HepG2 (cell line): Measurements from ENCODE around the gene CCDC88C. TPM values are rescaled to one million over a fixed set of nuclear protein-coding genes. Genes with fewer than 3 reads are reported as not detected.

Experiments used
- ATAC-seq: fragments of 200-7000 bp; cut with Tn5 transposase; 3 replicates; pipeline ENCODE4 v1.9.1; 2020; ENCODE audit warnings: mild to moderate bottlenecking, moderate library complexity
- BruUV-seq: library from RNA; stranded (reverse); fragments of 400-500 nt; replicated peaks from 2 replicates; lab custom pipeline; 2021; lab: Mats Ljungman, UMichigan
- CTCF ChIA-PET: fragments of 300-600 bp; formaldehyde crosslinking; extraction: SDS; loops from one replicate; lab custom pipeline; 2021; ENCODE audit warnings: low total read pairs, inconsistent platforms, low intra/inter-chr PET ratio; lab: Yijun Ruan, JAX
- POLR2A ChIA-PET: fragments of 350-600 bp; sonication (Branson Sonifier 250); formaldehyde crosslinking; loops from one replicate; lab custom pipeline; 2020; ENCODE audit warnings: antibody characterized with exemption, inconsistent platforms; lab: Yijun Ruan, JAX
- DNase-seq: peaks from one replicate; pipeline ENCODE4 v3.0.0-alpha.2; 2015; ENCODE audit warnings: low spot score
- FAIRE-seq: peaks from 3 replicates; lab custom pipeline; 2011; peaks lifted over from hg19 to GRCh38; lab: Jason Lieb, UNC
- H2AFZ ChIP-seq: one replicate; pipeline ENCODE4 v1.6.1; 2011; ENCODE audit warnings: low read length, inconsistent platforms
- H3K27ac ChIP-seq: fragments of 300-600 bp; 3 replicates; pipeline ENCODE4 v1.8.0; 2011; ENCODE audit warnings: mixed run types, mild to moderate bottlenecking, mixed read lengths, low read length, inconsistent platforms; ENCODE audit not compliant: insufficient read depth; ENCODE audit errors: extremely low read length
- H3K27me3 ChIP-seq, 2 experiments: fragments of 200-600 bp in 1 of 2; 2 replicates in 1 of 2; 3 replicates in 1 of 2; pipeline versions ENCODE4 v1.6.0 to v1.8.0; 2011; ENCODE audit warnings: low read length in 2 of 2, mild to moderate bottlenecking in 2 of 2, moderate library complexity in 2 of 2, inconsistent platforms in 1 of 2; ENCODE audit not compliant: insufficient read depth in 2 of 2, control insufficient read depth in 1 of 2
- H3K36me3 ChIP-seq, 2 experiments: fragments of 200-600 bp in 1 of 2; replicated peaks in 1 of 2; 2 replicates in 1 of 2; 3 replicates in 1 of 2; pipeline versions ENCODE4 v1.5.1 to v1.8.0; 2011; ENCODE audit warnings: low read length in 2 of 2, inconsistent platforms in 1 of 2; ENCODE audit not compliant: insufficient read depth in 2 of 2, control insufficient read depth in 1 of 2
- H3K4me1 ChIP-seq: 2 replicates; pipeline ENCODE4 v1.5.1; 2012; ENCODE audit warnings: low read length, inconsistent platforms; ENCODE audit not compliant: insufficient read depth
- H3K4me2 ChIP-seq: 2 replicates; pipeline ENCODE4 v1.6.0; 2011; ENCODE audit warnings: low read depth, low read length, inconsistent platforms
- H3K4me3 ChIP-seq, 3 experiments: fragments of 200-600 bp in 1 of 3; sonication (generic), shearing (Covaris generic) in 1 of 3; replicated peaks in 1 of 3; 2 replicates each; pipeline ENCODE4 v1.5.1; 2011 to 2016; ENCODE audit warnings: low read length in 3 of 3, inconsistent platforms in 2 of 3, low read depth in 2 of 3, mild to moderate bottlenecking in 2 of 3, control low read depth in 1 of 3, mixed read lengths in 1 of 3; ENCODE audit not compliant: insufficient read depth in 1 of 3
- H3K79me2 ChIP-seq: one replicate; pipeline ENCODE4 v1.6.1; 2011; ENCODE audit warnings: low read length, inconsistent platforms; ENCODE audit not compliant: insufficient read depth
- H3K9ac ChIP-seq: 2 replicates; pipeline ENCODE4 v1.6.0; 2011; ENCODE audit warnings: mild to moderate bottlenecking, low read depth, low read length, inconsistent platforms; ENCODE audit not compliant: insufficient read depth
- H3K9me3 ChIP-seq: 2 replicates; pipeline ENCODE4 v1.5.1; 2012; ENCODE audit warnings: mild to moderate bottlenecking, low read length
- H4K20me1 ChIP-seq: 2 replicates; pipeline ENCODE4 v1.6.0; 2011; ENCODE audit warnings: inconsistent platforms, mild to moderate bottlenecking, low read length, moderate library complexity; ENCODE audit not compliant: insufficient read depth
- ATF1 ChIP-seq: IDR thresholded peaks from 2 replicates; pipeline ENCODE4 v1.6.1; 2016; ENCODE audit warnings: mild to moderate bottlenecking, control low read depth
- CTCF ChIP-seq: sonication (generic); formaldehyde crosslinking; IDR thresholded peaks from 2 replicates; pipeline ENCODE4 v1.5.0; 2020; ENCODE audit warnings: mild to moderate bottlenecking, missing genetic modification reagents, moderate library complexity
- JUND ChIP-seq: sonication (generic); formaldehyde crosslinking; IDR thresholded peaks from 2 replicates; pipeline ENCODE4 v1.8.0; 2022; ENCODE audit warnings: mild to moderate bottlenecking, missing genetic modification reagents
- MTERF4 ChIP-seq: sonication (generic); formaldehyde crosslinking; IDR thresholded peaks from 2 replicates; pipeline ENCODE4 v1.8.0; 2023; ENCODE audit warnings: mild to moderate bottlenecking, missing genetic modification reagents
- PCBP1 ChIP-seq: fragments of 200-400 bp; formaldehyde crosslinking; IDR thresholded peaks from 2 replicates; pipeline ENCODE4 v1.6.1; 2017; ENCODE audit warnings: mild to moderate bottlenecking, low read depth, low read length, borderline replicate concordance
- SMC3 ChIP-seq: IDR thresholded peaks from 2 replicates; pipeline ENCODE4 v1.6.1; 2011; ENCODE audit warnings: low read length, improper control_type of control experiment
- THAP8 ChIP-seq: sonication (generic); formaldehyde crosslinking; IDR thresholded peaks from 2 replicates; pipeline ENCODE4 v1.5.1; 2020; ENCODE audit warnings: missing genetic modification reagents, mild to moderate bottlenecking, borderline replicate concordance
- XRCC5 ChIP-seq: fragments of 200-400 bp; formaldehyde crosslinking; optimal IDR thresholded peaks from 2 replicates; pipeline ENCODE3; 2017; ENCODE audit warnings: mild to moderate bottlenecking, low read length
- ZBTB14 ChIP-seq: sonication (generic); formaldehyde crosslinking; IDR thresholded peaks from 2 replicates; pipeline ENCODE4 v1.4.0; 2020; ENCODE audit warnings: missing genetic modification reagents
- ZFP62 ChIP-seq: sonication (generic); formaldehyde crosslinking; IDR thresholded peaks from 2 replicates; pipeline ENCODE4 v1.4.0; 2020; ENCODE audit warnings: missing genetic modification reagents
- ZNF253 ChIP-seq: sonication (generic); formaldehyde crosslinking; IDR thresholded peaks from 2 replicates; pipeline ENCODE4 v1.8.0; 2022; ENCODE audit warnings: mild to moderate bottlenecking, missing genetic modification reagents, borderline replicate concordance
- ZNF441 ChIP-seq: sonication (generic); formaldehyde crosslinking; IDR thresholded peaks from 2 replicates; pipeline ENCODE4 v1.7.0; 2021; ENCODE audit warnings: missing genetic modification reagents, borderline replicate concordance
- ZNF709 ChIP-seq: sonication (generic); formaldehyde crosslinking; IDR thresholded peaks from 2 replicates; pipeline ENCODE4 v1.5.0; 2020; ENCODE audit warnings: mild to moderate bottlenecking, missing genetic modification reagents
- WGBS: methylation state at CpG from one replicate; pipeline ENCODE4 v1.1.6; 2017; ENCODE audit warnings: low lambda C conversion rate; 5-methylcytosine and 5-hydroxymethylcytosine counted together
- in situ Hi-C: cut with HindIII; loops from 2 replicates; pipeline ENCODE4 v1.10.0; 2017; ENCODE audit warnings: low pct_unique_long_range_greater_than_20kb; ENCODE audit not compliant: extremely low pct_ligation_motif_present
- intact Hi-C: fragments of 100-400 bp; cut with micrococcal nuclease; formaldehyde crosslinking; loops from one replicate; pipeline ENCODE4 v1.10.0; 2022; ENCODE audit not compliant: unreplicated experiment
- polyA plus RNA-seq, 8 experiments: library from polyadenylated mRNA; depleted of rRNA in 3 of 8; stranded (reverse) in 7 of 8; unstranded in 1 of 8; fragments of >200 nt; fragmentation: Illumina TruSeq in 4 of 8; extraction: Trizol in 4 of 8; gene quantifications; 2 replicates each; pipeline versions ENCODE4 v1.2.1 to v1.2.3, GENCODE V29; 2011 to 2016; ENCODE audit warnings: low read depth in 4 of 8, missing spikeins in 1 of 8, mixed read lengths in 1 of 8; ENCODE audit not compliant: insufficient read depth in 1 of 8
- total RNA-seq, 5 experiments: library from RNA; depleted of rRNA; stranded (reverse); fragments of >200 nt; fragmentation: Illumina TruSeq; extraction: Trizol; gene quantifications; 2 replicates each; pipeline ENCODE4 v1.2.3, GENCODE V29; 2016; ENCODE audit warnings: low read depth in 1 of 5

The CCDC88C gene
- total and polyA plus RNA-seq, 2 of the 13 experiments (the other 11 are each of a cell fraction or from before 2014, with no cell fraction given): 3.6 to 11.7 TPM

GRCh38 chr14:91286530-91286937 lies 131.1 kb downstream of the CCDC88C start (continued):
- TF ChIP-seq CTCF (CRISPR knock-in tag) (peak; percentile 87), ATF1 (CRISPR knock-in tag) (no peak), MTERF4 (CRISPR knock-in tag) (no peak), XRCC5 (peak; percentile 44), ZNF441 (no peak), SMC3 (peak; percentile 87)

GRCh38 chr14:91284791-91285548 lies 132.7 kb downstream of the CCDC88C start:
- no TSS peak for BruUV-seq
- no peaks in the 10 kb centered on the region for H3K9me3 ChIP-seq
- H3K36me3 ChIP-seq: peaks cover 12 to 62% of the 10 kb centered on the region in 2 experiments; a peak in 4 of 5 replicates
- H3K27me3 ChIP-seq: no peaks in the 10 kb centered on the region
- H3K4me1 ChIP-seq: no peaks in the 10 kb centered on the region
- no peak overlapping the region for H3K4me2 ChIP-seq
- POLR2A ChIA-PET: no interaction called here
- in situ Hi-C loops: loop anchor here (5.0 to 10.0 kb wide), 2 partner anchors 108 to 380 kb away; no protein-coding TSS in a partner anchor
- intact Hi-C loops: no loop called here
- ATAC-seq (no peak), DNase-seq (no peak), FAIRE-seq (no peak)
- H3K9ac ChIP-seq: no peak overlapping the region
- H3K27ac ChIP-seq: no peak overlapping the region
- H4K20me1 ChIP-seq: no peaks in the 10 kb centered on the region
- CTCF ChIA-PET: interaction anchor here (2.6 kb wide), 1 partner anchor 107 kb away, joined by 29 read pairs; no protein-coding TSS in a partner anchor
- WGBS: 97% methylated on average over 14 of the region's 14 CpGs
- no peak overlapping the region for H2AFZ ChIP-seq
- H3K79me2 ChIP-seq: no peaks in the 10 kb centered on the region
- H3K4me3 ChIP-seq: no peak overlapping the region
- TF ChIP-seq JUND: no peak
- TF ChIP-seq THAP8 (CRISPR knock-in tag): no peak
- TF ChIP-seq ZNF253 (CRISPR knock-in tag): no peak
- no peak for TF ChIP-seq ZBTB14 (CRISPR knock-in tag)
- no peak for TF ChIP-seq ZFP62 (CRISPR knock-in tag)
- TF ChIP-seq ZNF709: no peak
- TF ChIP-seq PCBP1: no peak
- TF ChIP-seq, all 625 proteins: peak for 0
